Embryonic facial prominence (tissue), 1 donor: ENCODE data around the gene ALDH4A1.
"Not testable (repeated sequence)": the region's sequence is repeated elsewhere in the genome, so short reads cannot be mapped to it uniquely, and the experiment has no call there.

Source experiments
- DNase-seq: peaks from one replicate; pipeline ENCODE4 v3.0.0-alpha.2; 2016; ENCODE audit errors: extremely low spot score

Gene ALDH4A1

DNA sequence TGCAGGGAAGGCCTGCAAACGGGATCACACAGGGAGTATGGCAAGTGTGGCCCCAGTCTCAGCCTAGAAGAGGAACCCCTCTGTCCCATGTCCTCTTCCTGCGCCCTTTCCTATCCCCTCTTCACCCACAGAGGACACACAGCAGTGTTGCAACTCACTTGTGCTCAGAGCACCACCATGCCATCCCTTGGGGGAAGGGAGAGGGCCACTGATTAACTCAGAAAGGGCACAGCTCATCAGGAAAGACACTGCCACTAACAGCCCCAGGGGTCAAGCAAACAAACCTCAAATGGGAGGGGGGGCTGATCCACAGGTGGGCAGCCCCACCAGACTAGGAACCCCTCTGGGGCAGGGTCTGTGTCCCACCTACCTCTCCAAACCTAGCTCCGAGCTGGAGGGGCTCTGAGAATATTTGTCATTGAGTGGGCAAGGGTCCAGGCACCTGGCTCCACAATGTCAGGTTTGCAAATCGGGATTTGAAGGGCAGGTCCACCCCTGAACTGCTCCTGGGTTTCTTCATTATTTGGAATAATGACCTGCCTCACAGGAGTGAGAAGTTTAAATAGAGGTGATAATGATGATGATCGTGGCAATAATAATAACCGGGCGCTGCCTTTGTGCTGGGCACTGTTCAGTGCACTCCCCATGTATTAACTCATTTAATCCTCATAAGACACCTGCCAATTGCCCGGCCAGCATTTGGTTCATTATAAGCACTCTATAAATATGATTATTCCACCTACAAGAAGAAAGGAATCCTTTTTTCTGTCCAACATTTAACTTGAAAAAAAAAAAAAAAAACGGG, 1.0 kb downstream of the ALDH4A1 start:
- DNase-seq = no peak

GRCh38 chr1:18900303-18900841, 2.0 kb downstream of the ALDH4A1 start:
- DNase-seq = no peak

- no peak for DNase-seq
These were observed 2.8 kb downstream of the ALDH4A1 start for GRCh38 chr1:18899363-18900049.

GRCh38 chr1:18898567-18898966, 3.8 kb downstream of the ALDH4A1 start:
- DNase-seq = no peak

GRCh38 chr1:18895317-18895716, 7.0 kb downstream of the ALDH4A1 start:
- no peak for DNase-seq

DNA sequence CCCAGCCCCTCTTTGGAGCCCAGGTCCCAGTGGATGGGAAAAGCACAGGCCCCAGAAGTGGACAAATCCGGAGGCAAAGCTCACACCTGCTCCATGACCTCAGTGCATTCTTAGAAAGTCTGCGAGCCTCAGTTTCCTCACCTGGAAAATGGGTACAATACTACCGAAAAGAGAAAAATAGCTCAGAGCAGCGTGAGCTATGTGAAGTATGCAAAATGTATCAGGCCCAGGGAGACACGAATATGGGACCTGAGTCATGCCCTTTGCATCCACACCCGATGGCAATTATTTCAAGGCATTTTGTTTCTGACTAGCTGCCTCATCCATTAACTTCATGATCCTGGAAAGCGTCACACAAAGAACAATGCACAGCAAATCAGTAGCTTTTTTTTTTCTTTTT, 9.2 kb downstream of the ALDH4A1 start:
- no peak for DNase-seq

GRCh38 chr1:18891858-18892257, 10.5 kb downstream of the ALDH4A1 start:
- not testable (repeated sequence) for DNase-seq

GRCh38 chr1:18891426-18891780, 11.0 kb downstream of the ALDH4A1 start:
- no peak for DNase-seq

- no peak for DNase-seq
These were observed 11.5 kb downstream of the ALDH4A1 start for GRCh38 chr1:18890706-18891425.

GRCh38 chr1:18886003-18886335, 16.4 kb downstream of the ALDH4A1 start:
- no peak for DNase-seq

GRCh38 chr1:18885311-18886002, 16.9 kb downstream of the ALDH4A1 start:
- DNase-seq = no peak

DNA sequence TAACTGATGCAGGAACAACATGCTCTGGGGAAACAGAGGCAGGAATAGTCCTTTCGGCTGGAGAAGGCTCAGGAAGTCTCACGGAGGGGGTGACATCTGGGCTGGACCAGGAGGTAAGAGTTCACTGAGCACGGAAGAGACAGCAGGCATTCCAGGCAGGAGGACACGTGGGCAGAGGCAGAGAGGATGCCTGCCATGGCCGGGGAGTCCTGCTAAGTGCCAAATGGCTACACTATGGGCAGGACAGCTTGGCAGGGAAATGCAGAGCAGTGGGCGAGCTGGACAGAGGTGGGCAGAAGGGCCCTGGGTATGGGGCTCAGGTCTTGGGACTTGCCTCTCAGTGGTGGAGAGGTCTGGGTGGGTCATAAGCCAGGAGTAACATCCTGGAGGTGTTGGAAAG, 17.6 kb downstream of the ALDH4A1 start:
- DNase-seq = no peak

DNA sequence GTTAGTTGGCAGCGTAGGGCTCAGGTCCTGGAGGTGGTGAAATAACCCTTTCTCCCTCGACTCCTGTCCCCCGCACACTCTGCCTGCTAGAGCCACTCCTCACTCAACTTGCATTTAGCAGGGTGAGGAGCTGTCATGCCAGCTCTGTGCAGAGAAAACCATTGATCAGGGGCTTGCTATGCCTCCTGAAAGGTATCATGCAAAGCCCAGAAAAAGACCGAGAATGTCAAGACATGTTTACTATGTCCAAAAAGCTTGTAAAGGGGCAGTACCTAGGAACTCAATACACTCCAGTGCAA, 18.0 kb downstream of the ALDH4A1 start:
- DNase-seq = no peak

DNA sequence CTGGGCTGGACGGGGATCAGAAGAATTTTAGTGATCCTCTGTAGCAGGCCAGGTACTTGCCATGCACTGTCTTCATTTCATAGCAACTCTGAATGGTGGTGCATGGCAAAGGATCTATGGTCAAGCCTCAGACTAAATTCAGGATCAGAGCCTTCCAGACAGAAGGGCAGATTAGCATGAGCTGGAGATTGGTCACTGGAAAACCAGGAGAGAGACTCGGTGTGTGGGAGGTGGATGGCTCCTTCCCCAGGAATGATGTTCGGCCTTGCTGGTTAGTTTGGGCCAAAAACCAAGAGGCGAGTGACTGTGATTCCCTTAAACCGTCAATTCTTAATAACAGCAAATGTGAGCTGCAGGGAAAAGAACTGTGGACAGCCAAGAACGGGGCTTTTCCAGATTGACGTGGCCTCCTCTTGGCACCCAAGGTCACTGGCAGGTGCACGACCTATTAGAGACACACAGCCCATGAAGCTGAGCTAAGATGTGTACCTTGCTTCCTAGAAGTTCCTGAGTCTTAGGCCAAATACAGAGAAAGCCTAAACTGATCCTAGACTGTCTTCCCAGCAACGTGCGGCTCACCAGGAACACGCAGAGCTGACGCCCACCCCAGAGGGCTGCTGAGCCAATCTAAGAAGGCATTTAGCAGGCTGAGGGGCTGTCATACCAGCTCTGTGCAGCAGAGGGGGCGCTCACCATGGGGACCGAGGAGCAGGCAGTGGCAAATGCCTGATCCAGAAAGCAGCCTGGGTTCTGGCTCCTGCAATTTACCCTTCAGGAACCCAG, 18.5 kb downstream of the ALDH4A1 start:
- no peak for DNase-seq

DNA sequence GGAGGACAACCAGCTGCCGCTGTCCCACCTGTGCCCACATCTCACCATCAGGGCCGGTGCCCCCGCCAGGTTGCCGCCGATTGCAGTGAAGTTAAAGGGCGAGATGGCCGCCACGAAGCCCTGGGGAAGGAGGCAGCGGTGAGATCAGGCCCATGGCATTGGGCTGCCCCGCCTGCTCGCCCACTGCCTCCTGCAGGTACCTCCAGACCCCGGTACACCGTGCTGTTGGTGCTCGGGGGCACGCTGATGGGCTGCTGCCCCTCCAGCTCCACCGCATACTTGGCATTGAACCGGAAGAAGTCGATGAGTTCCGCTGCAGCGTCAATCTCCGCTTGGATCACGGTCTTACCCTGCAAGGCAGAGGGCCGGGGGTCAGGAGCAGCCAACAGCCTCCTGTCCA, 19.3 kb downstream of the ALDH4A1 start:
- DNase-seq = no peak

DNA sequence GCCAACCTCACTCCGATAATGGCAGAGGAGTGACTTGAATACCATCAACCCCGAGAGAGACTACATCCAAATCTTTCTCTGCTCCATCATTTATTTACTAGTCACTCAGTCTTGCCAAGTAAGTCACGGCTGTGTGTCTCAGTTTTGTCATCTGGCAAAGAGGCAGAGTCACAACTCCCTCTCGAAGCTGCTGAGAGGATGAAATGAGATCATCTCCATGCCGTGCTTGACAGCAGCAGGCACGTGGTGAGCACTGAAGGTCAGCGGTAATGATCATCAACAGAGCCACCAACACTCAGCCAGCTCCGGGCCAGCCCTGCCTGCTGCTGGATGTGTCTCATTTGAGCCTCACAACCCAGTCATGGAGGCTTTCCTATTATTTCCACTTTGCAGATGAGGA, 19.9 kb downstream of the ALDH4A1 start:
- DNase-seq = no peak

DNA sequence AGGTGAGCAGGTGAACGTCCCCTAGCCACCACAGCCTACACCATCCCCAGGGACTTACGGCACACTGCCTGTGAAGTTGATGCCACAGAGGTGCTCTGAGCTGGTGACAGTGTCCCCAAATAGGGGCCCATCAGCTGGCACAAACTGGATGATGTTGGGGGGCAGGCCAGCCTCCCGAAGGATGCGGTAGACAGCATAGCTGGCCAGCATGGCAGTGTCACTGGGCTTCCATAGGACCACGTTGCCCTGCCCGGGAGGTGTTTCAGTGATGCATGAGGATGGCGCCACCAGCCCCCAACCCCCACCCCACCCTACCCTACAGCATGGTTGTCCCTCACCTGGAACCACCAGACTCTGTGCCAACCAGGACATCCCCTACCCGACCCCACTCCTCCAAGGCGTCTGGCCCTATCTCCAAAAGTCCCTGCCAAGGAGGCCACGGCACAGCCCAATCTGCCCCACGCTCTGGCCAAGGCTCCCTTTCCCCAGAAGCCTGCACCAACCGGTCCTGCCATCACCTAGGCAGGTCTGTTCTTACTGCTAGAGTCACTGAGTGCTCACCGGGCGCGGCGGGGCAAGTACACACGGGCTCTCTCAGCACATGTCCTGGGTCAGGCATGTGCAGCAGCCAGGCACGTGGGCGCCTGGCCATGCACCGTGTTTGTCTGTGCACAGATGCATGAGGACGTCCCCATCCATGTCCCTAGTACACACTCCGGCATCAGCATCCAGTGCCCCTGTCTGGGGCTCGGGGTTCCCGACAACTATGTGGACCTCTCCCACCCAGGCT, 20.5 kb downstream of the ALDH4A1 start:
- DNase-seq = no peak

GRCh38 chr1:18881164-18881563, 21.2 kb downstream of the ALDH4A1 start:
- DNase-seq = no peak

DNA sequence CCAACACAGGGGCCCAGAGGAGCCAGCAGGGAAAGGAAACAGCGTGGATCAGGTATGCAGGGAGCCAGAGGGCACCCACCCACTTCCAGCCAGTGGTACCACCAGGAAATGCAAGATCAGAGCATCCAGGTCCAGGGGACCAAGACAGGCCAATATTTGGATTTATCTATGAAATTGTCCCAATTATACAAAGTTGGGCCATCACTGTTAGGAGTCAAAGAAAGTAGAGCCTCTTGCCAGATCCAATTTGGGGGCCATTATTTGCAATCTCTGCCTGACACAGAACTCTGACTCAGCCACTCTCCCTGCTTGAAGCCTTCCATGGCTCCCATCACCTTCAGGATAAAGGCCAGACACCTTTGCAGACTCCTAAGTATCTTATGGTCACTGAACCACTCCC, 21.8 kb downstream of the ALDH4A1 start:
- no peak for DNase-seq

- no peak for DNase-seq
These were observed 22.5 kb downstream of the ALDH4A1 start for GRCh38 chr1:18879791-18880309.
